ENCODE data around the gene ADAT3.

- no peak for TF ChIP-seq CTCF (IDR thresholded peaks at IDR 0.05)
- no peak for TF ChIP-seq POLR2A (IDR thresholded peaks at IDR 0.05)
Observed at GRCh38 chr19:1902923-1903322, 2.3 kb upstream of the ADAT3 start.
